Measurements from ENCODE around the gene PTRH1.

Gene PTRH1

GRCh38 chr9:127741831-127742434 is 26.5 kb upstream of the PTRH1 start:
- DNase-seq: peak in 1 of 3 donors; percentile 20

DNA sequence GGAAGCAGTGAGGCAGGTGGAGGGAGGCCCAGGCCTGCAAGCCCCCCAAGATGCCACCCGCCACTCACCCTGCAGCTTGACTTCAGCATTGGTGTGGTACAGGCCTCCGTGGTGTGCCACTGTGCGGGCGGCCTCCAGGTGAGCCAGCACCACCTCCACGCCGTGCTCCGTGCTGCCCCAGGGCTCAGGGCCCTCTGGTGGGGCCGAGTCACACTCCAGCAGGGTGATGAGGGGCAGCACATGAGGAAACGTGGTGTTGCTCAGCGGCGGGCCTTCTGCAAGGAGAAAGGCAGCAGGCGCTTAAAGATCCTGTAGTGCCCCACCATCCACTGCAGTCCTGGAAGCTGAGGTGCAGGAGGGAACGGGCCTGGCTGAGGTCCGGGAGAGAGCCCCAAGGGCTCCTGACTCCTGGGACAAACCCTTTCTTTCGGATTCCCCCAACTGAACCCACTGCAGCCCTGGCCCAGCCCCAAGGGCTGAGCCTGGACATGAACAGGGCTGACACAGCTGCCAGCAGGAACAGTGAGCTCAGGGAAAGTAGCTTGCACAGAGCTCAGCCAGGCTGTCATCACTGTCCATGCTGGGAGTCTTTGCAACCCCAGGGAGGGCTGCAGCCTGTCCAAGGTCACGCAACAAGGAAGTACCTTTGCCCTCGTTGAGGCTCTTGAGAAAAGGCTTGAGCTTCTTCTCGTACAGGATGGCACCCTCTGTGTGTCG is 24.3 kb upstream of the PTRH1 start:
- DNase-seq: peak in 1 of 3 donors; percentile 25

- no peak for DNase-seq
These were observed 23.2 kb upstream of the PTRH1 start for GRCh38 chr9:127738666-127739065.

- DNase-seq: no peak
These were observed 20.2 kb upstream of the PTRH1 start for GRCh38 chr9:127735530-127736185.

- DNase-seq: peak; percentile 98 to 99 (median 99)
These were observed 19.5 kb upstream of the PTRH1 start, which contains the start of gene TOR2A for GRCh38 chr9:127734747-127735529. TSS of gene TOR2A (minus strand) at chr9:127735294. CDS start at chr9:127735270, 24 bp downstream.

- no peak for DNase-seq
These were observed 18.8 kb upstream of the PTRH1 start for GRCh38 chr9:127734247-127734746.

DNA sequence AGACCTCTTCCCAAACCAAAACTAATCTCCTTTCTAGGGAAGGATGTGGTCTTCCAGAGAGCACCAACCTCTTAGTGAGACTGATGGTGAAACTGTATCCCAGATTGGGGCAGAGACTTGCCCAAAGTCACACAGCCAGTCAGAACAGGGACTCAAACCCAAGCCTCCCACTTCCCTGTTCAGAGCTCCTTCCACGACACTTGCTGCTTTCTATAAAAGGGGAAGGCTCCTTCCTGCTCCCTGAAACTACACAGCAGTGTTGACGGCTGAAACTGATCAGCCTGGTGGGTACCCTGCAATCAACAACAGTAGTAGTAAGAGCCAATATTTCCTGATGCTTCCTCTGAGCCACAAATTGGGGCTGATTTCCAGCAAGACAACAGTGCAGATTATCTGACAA is 18.2 kb upstream of the PTRH1 start:
- peak; percentile 21 to 32 (median 30) for DNase-seq

- no peak for DNase-seq
These were observed 17.0 kb upstream of the PTRH1 start for GRCh38 chr9:127732444-127732843.

GRCh38 chr9:127731938-127732337 is 16.5 kb upstream of the PTRH1 start:
- DNase-seq: no peak

DNA sequence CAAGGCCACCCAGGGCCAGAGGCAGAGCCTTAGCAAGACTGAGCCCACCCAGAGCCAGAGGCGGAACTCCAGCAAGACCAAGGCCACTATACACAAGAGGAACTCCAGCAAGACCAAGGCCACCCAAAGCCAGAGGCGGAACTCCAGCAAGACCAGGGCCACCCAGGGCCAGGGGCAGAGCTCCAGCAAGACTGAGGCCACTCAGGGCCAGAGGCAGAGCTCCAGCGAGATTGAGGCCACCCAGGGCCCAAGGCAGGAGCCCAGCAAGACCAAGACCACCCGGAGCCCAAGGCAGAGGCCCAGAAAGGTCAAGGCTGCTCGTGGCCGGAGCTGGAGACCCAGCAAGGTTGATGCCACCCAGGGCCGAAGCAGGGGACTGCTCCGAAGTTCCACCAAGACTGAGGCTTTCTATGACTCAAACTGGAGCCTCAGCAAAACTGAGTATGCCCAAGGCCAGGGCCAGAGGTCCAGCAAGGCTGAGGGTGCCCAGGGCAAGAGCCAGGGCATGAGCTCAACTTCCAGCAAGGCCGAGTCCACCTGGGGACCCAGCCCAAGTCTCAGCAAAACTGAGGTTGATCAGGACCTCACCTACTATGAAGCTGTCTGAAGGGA is 15.4 kb upstream of the PTRH1 start:
- no peak for DNase-seq

- DNase-seq: no peak
These were observed 14.8 kb upstream of the PTRH1 start for GRCh38 chr9:127730262-127730661.

DNA sequence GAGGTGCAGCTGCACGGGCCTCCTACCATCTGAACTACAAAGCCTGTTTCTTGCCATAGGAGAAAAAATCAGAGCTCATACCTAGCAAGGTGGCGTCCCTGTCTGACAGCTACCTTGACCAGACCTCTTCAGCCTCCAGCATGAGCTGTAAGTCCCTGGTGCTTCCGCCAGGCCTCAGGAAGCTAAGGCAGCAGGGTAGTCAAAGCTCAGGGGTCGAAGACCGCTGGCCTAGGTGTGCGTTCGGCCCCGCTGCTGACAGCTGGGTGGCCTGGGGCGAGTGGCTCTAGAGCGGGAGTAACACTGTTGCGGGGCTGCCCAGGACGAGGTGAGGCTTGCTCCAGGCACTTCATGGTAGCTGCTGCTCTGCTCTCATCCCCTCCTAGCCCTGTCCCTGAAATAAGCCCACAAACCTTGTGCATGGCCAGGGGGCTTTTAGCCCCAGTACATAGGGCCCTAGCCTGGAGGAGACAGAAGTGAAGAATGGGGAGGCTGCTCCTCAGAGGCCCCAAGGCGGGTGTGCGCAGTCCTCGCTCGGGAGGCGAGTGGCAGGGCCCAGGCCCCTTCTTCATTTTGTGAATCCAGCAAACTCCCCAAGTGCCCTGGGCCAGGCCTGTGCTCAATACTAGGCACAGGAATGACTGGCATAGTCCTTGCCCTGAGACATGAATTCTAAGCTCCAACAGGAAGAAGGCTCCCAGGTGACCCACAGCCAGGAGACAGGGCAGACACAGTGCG is 14.2 kb upstream of the PTRH1 start:
- no peak for DNase-seq

GRCh38 chr9:127728808-127729207 is 13.3 kb upstream of the PTRH1 start:
- no peak for DNase-seq

DNA sequence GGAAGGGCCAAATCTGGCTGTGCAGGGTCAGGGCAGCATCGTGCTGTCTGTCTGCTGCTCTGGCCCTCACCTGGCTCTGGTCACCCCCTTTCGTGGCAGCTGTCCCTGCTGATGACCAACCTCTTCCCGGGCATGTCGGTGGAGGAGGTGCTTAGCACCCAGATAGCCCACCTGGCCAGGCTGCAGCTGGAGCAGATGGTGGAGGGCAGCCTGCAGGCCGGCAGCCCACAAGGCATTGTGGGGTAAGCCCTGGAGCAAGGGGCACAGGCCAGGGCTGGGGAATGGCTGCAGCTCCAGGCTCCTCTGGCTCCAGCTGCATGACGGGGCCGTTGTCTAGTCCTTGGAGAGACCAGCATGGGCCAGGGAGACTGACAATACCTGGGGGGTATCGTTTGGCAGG is 11.4 kb upstream of the PTRH1 start:
- no peak for DNase-seq

DNA sequence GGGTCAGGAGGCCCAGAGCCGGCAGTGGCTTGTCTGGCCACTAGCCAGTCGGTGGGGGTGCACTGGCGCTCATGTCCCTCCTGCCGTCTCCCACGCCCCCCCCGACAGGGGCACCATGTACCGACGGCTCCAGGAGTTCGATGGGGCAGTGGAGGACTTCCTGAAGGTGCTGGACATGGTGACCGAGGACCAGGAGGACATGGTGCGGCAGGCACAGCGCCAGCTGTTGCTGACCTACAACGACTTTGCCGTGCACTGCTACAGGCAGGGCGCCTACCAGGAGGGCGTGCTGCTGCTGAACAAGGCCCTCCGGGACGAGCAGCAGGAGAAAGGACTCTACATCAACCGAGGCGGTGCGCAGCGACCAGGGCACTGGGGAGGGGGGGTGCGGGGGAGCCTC is 8.5 kb upstream of the PTRH1 start:
- no peak for DNase-seq

GRCh38 chr9:127723444-127723843 is 8.0 kb upstream of the PTRH1 start:
- DNase-seq: no peak

DNA sequence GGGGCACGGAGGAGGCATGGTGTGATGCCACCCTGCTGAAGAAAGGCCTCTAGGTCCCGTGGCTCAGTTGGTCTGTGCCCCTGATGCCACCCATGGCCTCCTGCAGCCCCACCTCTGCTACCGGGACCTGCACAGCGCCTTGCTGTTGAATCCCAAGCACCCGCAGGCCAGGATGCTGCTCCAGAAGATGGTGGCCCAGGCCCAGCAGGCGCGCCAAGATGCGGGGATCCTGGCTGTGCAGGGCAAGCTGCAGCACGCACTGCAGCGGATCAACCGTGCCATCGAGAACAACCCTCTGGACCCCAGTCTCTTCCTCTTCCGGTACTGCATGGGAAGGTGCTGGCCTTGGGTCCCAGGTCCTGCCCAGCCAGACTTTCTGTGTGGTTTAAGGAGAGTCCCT is 7.5 kb upstream of the PTRH1 start:
- DNase-seq: no peak

GRCh38 chr9:127722055-127722745 is 6.7 kb upstream of the PTRH1 start:
- DNase-seq: no peak

GRCh38 chr9:127721391-127721821 is 5.9 kb upstream of the PTRH1 start:
- DNase-seq: no peak

- no peak for DNase-seq
These were observed 5.4 kb upstream of the PTRH1 start for GRCh38 chr9:127720865-127721227.

All from suppressor macrophage treated with lipopolysaccharide for 1 hour (primary cell).